Natural killer cell treated with Interleukin-12 subunit alpha and Interleukin-12 subunit beta and Interleukin-15 and Interleukin-18, amount 100 ng/mL, for 72 hours (primary cell): ENCODE data around the gene CTNNBIP1. TPM values are rescaled to one million over a fixed set of nuclear protein-coding genes. Genes with fewer than 3 reads are reported as not detected.
A peak's percentile ranks its signal among the peaks of the same experiment; 100 is the strongest.

ENCODE experiments used
- ATAC-seq, 2 donors: fragments of 150-1000 bp; cut with Tn5 transposase in 1 of 2; sonication (Bioruptor Pico), chemical (Tn5 transposase) in 1 of 2; 2 replicates each; pipeline ENCODE4 v1.10.0; 2021
- DNase-seq: peaks from one replicate; pipeline ENCODE4 v3.0.0; 2022; ENCODE audit warnings: low spot score
- H3K27ac Mint-ChIP-seq, 2 donors: 1 replicate in 1 of 2; 2 replicates in 1 of 2; pipeline ENCODE4 v1.8.0; 2022; ENCODE audit warnings: mixed read lengths in 2 of 2, mild to moderate bottlenecking in 1 of 2, moderate library complexity in 1 of 2
- H3K27me3 Mint-ChIP-seq, 2 donors: 1 replicate in 1 of 2; 2 replicates in 1 of 2; pipeline ENCODE4 v1.8.0; 2022; ENCODE audit warnings: mixed read lengths in 2 of 2
- H3K36me3 Mint-ChIP-seq: one replicate; pipeline ENCODE4 v1.8.0; 2022; ENCODE audit warnings: mixed read lengths
- H3K4me1 Mint-ChIP-seq, 2 donors: 1 replicate in 1 of 2; 2 replicates in 1 of 2; pipeline ENCODE4 v1.8.0; 2022; ENCODE audit warnings: low read depth in 2 of 2, mixed read lengths in 2 of 2, mild to moderate bottlenecking in 1 of 2
- H3K4me3 Mint-ChIP-seq: one replicate; pipeline ENCODE4 v1.8.0; 2022; ENCODE audit warnings: mixed read lengths
- H3K9me3 Mint-ChIP-seq: 2 replicates; pipeline ENCODE4 v1.8.0; 2022; ENCODE audit warnings: mixed read lengths
- total RNA-seq, 2 donors: library from RNA; stranded (reverse); gene quantifications; one replicate each; pipeline ENCODE4 v1.2.3, GENCODE V29; 2022

CTNNBIP1 gene
- total RNA-seq, 2 donors from 2014 or later, result 12.5 to 18.7 TPM

- peaks cover 4 to 5% of the 10 kb centered on the region in 2 donors for H3K4me1 Mint-ChIP-seq
- no peak overlapping the region for H3K4me3 Mint-ChIP-seq
- no peaks in the 10 kb centered on the region for H3K9me3 Mint-ChIP-seq
- no peaks in the 10 kb centered on the region for H3K36me3 Mint-ChIP-seq
- no peak overlapping the region for H3K27ac Mint-ChIP-seq
- H3K27me3 Mint-ChIP-seq, result no peaks in the 10 kb centered on the region
- ATAC-seq (peak; percentile 87 to 88), DNase-seq (peak; percentile 87)
Measured at GRCh38 chr1:9867408-9868243, 42.4 kb downstream of the CTNNBIP1 start.

GRCh38 chr1:9866836-9867235 is 43.2 kb downstream of the CTNNBIP1 start:
- Mint-ChIP-seq H3K4me3 (no peak overlapping the region), H3K27ac (no peak overlapping the region), H3K9me3 (no peaks in the 10 kb centered on the region), H3K36me3 (no peaks in the 10 kb centered on the region), H3K4me1 (peaks cover 4 to 5% of the 10 kb centered on the region in 2 donors), H3K27me3 (no peaks in the 10 kb centered on the region)
- no peak for DNase-seq
- ATAC-seq, result no peak

- ATAC-seq, result no peak
- H3K27ac Mint-ChIP-seq, result peak overlapping the region in 1 of 2 donors; percentile 52
- no peaks in the 10 kb centered on the region for H3K36me3 Mint-ChIP-seq
- H3K4me3 Mint-ChIP-seq, result no peak overlapping the region
- H3K27me3 Mint-ChIP-seq, result no peaks in the 10 kb centered on the region
- H3K4me1 Mint-ChIP-seq, result peaks cover 4 to 5% of the 10 kb centered on the region in 2 donors
- H3K9me3 Mint-ChIP-seq, result no peaks in the 10 kb centered on the region
- no peak for DNase-seq
Measured at GRCh38 chr1:9865724-9866123, 44.3 kb downstream of the CTNNBIP1 start.

- ATAC-seq, result no peak
- Mint-ChIP-seq H3K36me3 (no peaks in the 10 kb centered on the region), H3K27ac (no peak overlapping the region), H3K4me1 (peaks cover 8 to 10% of the 10 kb centered on the region in 2 donors), H3K27me3 (no peaks in the 10 kb centered on the region), H3K9me3 (no peaks in the 10 kb centered on the region), H3K4me3 (no peak overlapping the region)
- DNase-seq, result no peak
Measured at GRCh38 chr1:9863371-9863770, 46.7 kb downstream of the CTNNBIP1 start.

GRCh38 chr1:9861360-9861759 is 48.7 kb downstream of the CTNNBIP1 start:
- Mint-ChIP-seq H3K27ac (no peak overlapping the region), H3K9me3 (no peaks in the 10 kb centered on the region), H3K27me3 (no peaks in the 10 kb centered on the region), H3K4me3 (no peak overlapping the region), H3K36me3 (no peaks in the 10 kb centered on the region), H3K4me1 (peaks cover 7% of the 10 kb centered on the region in 2 donors)
- ATAC-seq, result no peak
- no peak for DNase-seq

- Mint-ChIP-seq H3K4me1 (peaks cover 7% of the 10 kb centered on the region in 2 donors), H3K36me3 (no peaks in the 10 kb centered on the region), H3K27ac (peak overlapping the region in 1 of 2 donors; percentile 41), H3K27me3 (no peaks in the 10 kb centered on the region), H3K4me3 (no peak overlapping the region), H3K9me3 (no peaks in the 10 kb centered on the region)
- DNase-seq (no peak), ATAC-seq (no peak)
Measured at GRCh38 chr1:9860887-9861286, 49.2 kb downstream of the CTNNBIP1 start.

GRCh38 chr1:9859281-9860014 is 50.6 kb downstream of the CTNNBIP1 start:
- Mint-ChIP-seq H3K36me3 (no peaks in the 10 kb centered on the region), H3K9me3 (no peaks in the 10 kb centered on the region), H3K27me3 (no peaks in the 10 kb centered on the region), H3K27ac (no peak overlapping the region), H3K4me3 (no peak overlapping the region), H3K4me1 (peaks cover 7% of the 10 kb centered on the region in 2 donors)
- DNase-seq, result no peak
- no peak for ATAC-seq

- peaks cover 7% of the 10 kb centered on the region in 2 donors for H3K4me1 Mint-ChIP-seq
- H3K27ac Mint-ChIP-seq, result no peak overlapping the region
- no peak for ATAC-seq
Measured at GRCh38 chr1:9858293-9859035, 51.6 kb downstream of the CTNNBIP1 start.

GRCh38 chr1:9855186-9855585 is 54.9 kb downstream of the CTNNBIP1 start:
- ATAC-seq, result no peak
- H3K9me3 Mint-ChIP-seq, result peaks cover 3% of the 10 kb centered on the region
- H3K27ac Mint-ChIP-seq, result no peak overlapping the region
- H3K4me1 Mint-ChIP-seq, result peaks cover 7 to 12% of the 10 kb centered on the region in 2 donors
- H3K27me3 Mint-ChIP-seq, result no peaks in the 10 kb centered on the region
- no peak for DNase-seq
- H3K4me3 Mint-ChIP-seq, result no peak overlapping the region
- no peaks in the 10 kb centered on the region for H3K36me3 Mint-ChIP-seq

More at GRCh38 chr1:9858293-9859035, 51.6 kb downstream of the CTNNBIP1 start:
- no peak for DNase-seq
- Mint-ChIP-seq H3K27me3 (no peaks in the 10 kb centered on the region), H3K9me3 (peaks cover 3% of the 10 kb centered on the region), H3K4me3 (no peak overlapping the region), H3K36me3 (no peaks in the 10 kb centered on the region)

- no peak overlapping the region for H3K27ac Mint-ChIP-seq
- DNase-seq, result no peak
- H3K4me1 Mint-ChIP-seq, result peaks cover 1 to 6% of the 10 kb centered on the region in 2 donors
- no peaks in the 10 kb centered on the region for H3K27me3 Mint-ChIP-seq
- ATAC-seq, result no peak
- H3K4me3 Mint-ChIP-seq, result no peak overlapping the region
- H3K9me3 Mint-ChIP-seq, result peaks cover 3% of the 10 kb centered on the region
- no peaks in the 10 kb centered on the region for H3K36me3 Mint-ChIP-seq
Measured at GRCh38 chr1:9853249-9853595, 56.8 kb downstream of the CTNNBIP1 start.

GRCh38 chr1:9852410-9853248 is 57.4 kb downstream of the CTNNBIP1 start:
- Mint-ChIP-seq H3K4me3 (no peak overlapping the region), H3K4me1 (peaks cover 0 to 6% of the 10 kb centered on the region in 2 donors), H3K27ac (no peak overlapping the region), H3K36me3 (no peaks in the 10 kb centered on the region), H3K9me3 (peaks cover 3% of the 10 kb centered on the region), H3K27me3 (no peaks in the 10 kb centered on the region)
- no peak for ATAC-seq
- no peak for DNase-seq

- peak in 1 of 2 donors; percentile 29 for ATAC-seq
- peaks cover 3% of the 10 kb centered on the region for H3K9me3 Mint-ChIP-seq
Measured at GRCh38 chr1:9852004-9852403, 58.1 kb downstream of the CTNNBIP1 start.

More at GRCh38 chr1:9852004-9852403, 58.1 kb downstream of the CTNNBIP1 start:
- Mint-ChIP-seq H3K4me3 (no peak overlapping the region), H3K27ac (no peak overlapping the region), H3K36me3 (no peaks in the 10 kb centered on the region), H3K27me3 (no peaks in the 10 kb centered on the region), H3K4me1 (peaks cover 0 to 6% of the 10 kb centered on the region in 2 donors)
- no peak for DNase-seq
